Measurements from ENCODE around the gene TUFM. TPM values are rescaled to one million over a fixed set of nuclear protein-coding genes. Genes with fewer than 3 reads are reported as not detected.

Gene TUFM
- total RNA-seq, 2 experiments from 2014 or later: 224 to 241 TPM

- Mint-ChIP-seq H3K36me3 (ENCODE audit: low read depth) (peaks cover 68% of the 10 kb centered on the region), H3K9me3 (ENCODE audit: low read depth) (no peaks in the 10 kb centered on the region), H3K4me3 (no peak overlapping the region), H3K27ac (peak overlapping the region; percentile 79), H3K27me3 (no peaks in the 10 kb centered on the region), H3K4me1 (peaks cover 19% of the 10 kb centered on the region)
- ATAC-seq (peak; percentile 72), DNase-seq (no peak)
- intact Hi-C loops (cut with DNase I, micrococcal nuclease): no loop called here
- CTCF ChIA-PET: interaction anchor here (0.5 to 1.1 kb wide), 3 partner anchors 8 to 26 kb away, joined by 3 to 5 read pairs (median 3); partner anchors contain the start of gene TUFM
- POLR2A ChIA-PET: interaction anchor here (0.5 to 3.4 kb wide), 9 partner anchors 9 to 625 kb away, joined by 3 to 18 read pairs (median 6); partner anchors contain the start of genes ATXN2L and TUFM
These were observed 8.2 kb downstream of the TUFM start for GRCh38 chr16:28837672-28838557.

- ChIA-PET POLR2A (interaction anchor here (0.6 to 3.4 kb wide), 5 partner anchors 9 to 601 kb away, joined by 3 to 18 read pairs (median 5); no protein-coding TSS in a partner anchor), CTCF (no interaction called here)
- H3K4me1 Mint-ChIP-seq: peaks cover 19% of the 10 kb centered on the region
- no peak for DNase-seq
- intact Hi-C loops (cut with DNase I, micrococcal nuclease): no loop called here
- no peak overlapping the region for H3K27ac Mint-ChIP-seq
- H3K36me3 Mint-ChIP-seq (ENCODE audit: low read depth): peaks cover 67% of the 10 kb centered on the region
- ATAC-seq: no peak
- H3K9me3 Mint-ChIP-seq (ENCODE audit: low read depth): no peaks in the 10 kb centered on the region
- H3K4me3 Mint-ChIP-seq: no peak overlapping the region
- no peaks in the 10 kb centered on the region for H3K27me3 Mint-ChIP-seq
These were observed 9.4 kb downstream of the TUFM start for GRCh38 chr16:28836761-28837064.

- no peaks in the 10 kb centered on the region for H3K27me3 Mint-ChIP-seq
- ChIA-PET POLR2A (interaction anchor here (0.6 to 3.4 kb wide), 4 partner anchors 9 to 14 kb away, joined by 3 to 18 read pairs (median 4); no protein-coding TSS in a partner anchor), CTCF (no interaction called here)
- DNase-seq (no peak), ATAC-seq (no peak)
- H3K36me3 Mint-ChIP-seq (ENCODE audit: low read depth): peaks cover 68% of the 10 kb centered on the region
- no peak overlapping the region for H3K27ac Mint-ChIP-seq
- peaks cover 19% of the 10 kb centered on the region for H3K4me1 Mint-ChIP-seq
- H3K9me3 Mint-ChIP-seq (ENCODE audit: low read depth): no peaks in the 10 kb centered on the region
- H3K4me3 Mint-ChIP-seq: no peak overlapping the region
- intact Hi-C loops (cut with DNase I, micrococcal nuclease): no loop called here
These were observed 10.0 kb downstream of the TUFM start for GRCh38 chr16:28835864-28836760.

GRCh38 chr16:28834873-28835863 lies 11.0 kb downstream of the TUFM start:
- intact Hi-C loops (cut with DNase I, micrococcal nuclease): no loop called here
- H3K4me1 Mint-ChIP-seq: peaks cover 19% of the 10 kb centered on the region

GRCh38 chr16:28834349-28834748 lies 11.8 kb downstream of the TUFM start:
- no peak overlapping the region for H3K27ac Mint-ChIP-seq
- intact Hi-C loops (cut with DNase I, micrococcal nuclease): no loop called here
- POLR2A ChIA-PET: no interaction called here
- H3K27me3 Mint-ChIP-seq: no peaks in the 10 kb centered on the region
- H3K36me3 Mint-ChIP-seq (ENCODE audit: low read depth): peaks cover 82% of the 10 kb centered on the region
- H3K4me1 Mint-ChIP-seq: peaks cover 19% of the 10 kb centered on the region
- ATAC-seq (no peak), DNase-seq (no peak)
- no peak overlapping the region for H3K4me3 Mint-ChIP-seq
- H3K9me3 Mint-ChIP-seq (ENCODE audit: low read depth): no peaks in the 10 kb centered on the region
- CTCF ChIA-PET: no interaction called here

More at GRCh38 chr16:28834873-28835863, 11.0 kb downstream of the TUFM start:
- POLR2A ChIA-PET: no interaction called here
- no peaks in the 10 kb centered on the region for H3K9me3 Mint-ChIP-seq (ENCODE audit: low read depth)
- H3K27me3 Mint-ChIP-seq: no peaks in the 10 kb centered on the region
- no peak for ATAC-seq
- peaks cover 77% of the 10 kb centered on the region for H3K36me3 Mint-ChIP-seq (ENCODE audit: low read depth)
- H3K27ac Mint-ChIP-seq: no peak overlapping the region
- DNase-seq: no peak
- H3K4me3 Mint-ChIP-seq: no peak overlapping the region
- CTCF ChIA-PET: no interaction called here

GRCh38 chr16:28830531-28830930 lies 15.6 kb downstream of the TUFM start:
- Mint-ChIP-seq H3K27me3 (no peaks in the 10 kb centered on the region), H3K36me3 (ENCODE audit: low read depth) (peaks cover 90% of the 10 kb centered on the region), H3K27ac (no peak overlapping the region), H3K4me3 (no peak overlapping the region), H3K4me1 (peaks cover 22% of the 10 kb centered on the region), H3K9me3 (ENCODE audit: low read depth) (no peaks in the 10 kb centered on the region)
- intact Hi-C loops (cut with DNase I, micrococcal nuclease): no loop called here
- POLR2A ChIA-PET: interaction anchor here (0.6 kb wide), 1 partner anchor 26 kb away, joined by 4 read pairs; no protein-coding TSS in a partner anchor
- DNase-seq (no peak), ATAC-seq (no peak)
- CTCF ChIA-PET: interaction anchor here (0.6 kb wide), 2 partner anchors 955 to 1018 kb away, joined by 3 to 4 read pairs; no protein-coding TSS in a partner anchor

- no peak for ATAC-seq
- ChIA-PET CTCF (interaction anchor here (0.6 kb wide), 2 partner anchors 955 to 1019 kb away, joined by 3 to 4 read pairs; no protein-coding TSS in a partner anchor), POLR2A (interaction anchor here (0.9 kb wide), 1 partner anchor 10 kb away, joined by 4 read pairs; no protein-coding TSS in a partner anchor)
- peaks cover 29% of the 10 kb centered on the region for H3K4me1 Mint-ChIP-seq
- H3K36me3 Mint-ChIP-seq (ENCODE audit: low read depth): peaks cover 91% of the 10 kb centered on the region
- no peaks in the 10 kb centered on the region for H3K27me3 Mint-ChIP-seq
- H3K4me3 Mint-ChIP-seq: no peak overlapping the region
- intact Hi-C loops (cut with DNase I, micrococcal nuclease): loop anchor here in 1 of 2 experiments (10.0 kb wide), 2 partner anchors 1265 to 1545 kb away; partner anchors contain the start of genes MYL11, TBC1D10B, TBX6 and YPEL3
- H3K27ac Mint-ChIP-seq: no peak overlapping the region
- no peak for DNase-seq
- no peaks in the 10 kb centered on the region for H3K9me3 Mint-ChIP-seq (ENCODE audit: low read depth)
These were observed 16.4 kb downstream of the TUFM start for GRCh38 chr16:28829747-28830146.

GRCh38 chr16:28826141-28826540 lies 20.0 kb downstream of the TUFM start:
- Mint-ChIP-seq H3K4me3 (no peak overlapping the region), H3K27me3 (no peaks in the 10 kb centered on the region), H3K9me3 (ENCODE audit: low read depth) (no peaks in the 10 kb centered on the region), H3K36me3 (ENCODE audit: low read depth) (peaks cover 65% of the 10 kb centered on the region), H3K27ac (peak overlapping the region; percentile 72), H3K4me1 (peaks cover 40% of the 10 kb centered on the region)
- ATAC-seq (no peak), DNase-seq (no peak)
- ChIA-PET POLR2A (interaction anchor here (2.5 kb wide), 1 partner anchor 11 kb away, joined by 18 read pairs; no protein-coding TSS in a partner anchor), CTCF (no interaction called here)
- intact Hi-C loops (cut with DNase I, micrococcal nuclease): loop anchor here in 1 of 2 experiments (10.0 kb wide), 2 partner anchors 1269 to 1549 kb away; partner anchors contain the start of genes MYL11, TBC1D10B, TBX6 and YPEL3

GRCh38 chr16:28824717-28824973 lies 21.5 kb downstream of the TUFM start:
- H3K27ac Mint-ChIP-seq: peak overlapping the region; percentile 100
- CTCF ChIA-PET: interaction anchor here (0.6 kb wide), 1 partner anchor 13 kb away, joined by 3 read pairs; no protein-coding TSS in a partner anchor
- no peaks in the 10 kb centered on the region for H3K27me3 Mint-ChIP-seq
- peaks cover 54% of the 10 kb centered on the region for H3K36me3 Mint-ChIP-seq (ENCODE audit: low read depth)
- intact Hi-C loops (cut with DNase I, micrococcal nuclease): loop anchor here (1.0 to 10.0 kb wide), 11 partner anchors 22 to 1550 kb away; partner anchors contain the start of genes TUFM (in 2 of the 2), ALDOA (in 1 of the 2), MYL11 (in 1 of the 2) and NFATC2IP (in 1 of the 2)
- DNase-seq: no peak
- H3K9me3 Mint-ChIP-seq (ENCODE audit: low read depth): no peaks in the 10 kb centered on the region
- H3K4me3 Mint-ChIP-seq: peak overlapping the region; percentile 96
- POLR2A ChIA-PET: interaction anchor here (1.0 to 4.3 kb wide), 3 partner anchors 12 to 21 kb away, joined by 4 to 33 read pairs (median 7); partner anchors contain the start of gene TUFM
- H3K4me1 Mint-ChIP-seq: peaks cover 45% of the 10 kb centered on the region
- no peak for ATAC-seq

All from activated CD4-positive, alpha-beta T cell treated with anti-CD3 and anti-CD28 coated beads for 36 hours (primary cell).